Measurements from ENCODE around the gene TMEM237.
"Not testable (repeated sequence)": the region's sequence is repeated elsewhere in the genome, so short reads cannot be mapped to it uniquely, and the experiment has no call there.

The TMEM237 gene, protein sequence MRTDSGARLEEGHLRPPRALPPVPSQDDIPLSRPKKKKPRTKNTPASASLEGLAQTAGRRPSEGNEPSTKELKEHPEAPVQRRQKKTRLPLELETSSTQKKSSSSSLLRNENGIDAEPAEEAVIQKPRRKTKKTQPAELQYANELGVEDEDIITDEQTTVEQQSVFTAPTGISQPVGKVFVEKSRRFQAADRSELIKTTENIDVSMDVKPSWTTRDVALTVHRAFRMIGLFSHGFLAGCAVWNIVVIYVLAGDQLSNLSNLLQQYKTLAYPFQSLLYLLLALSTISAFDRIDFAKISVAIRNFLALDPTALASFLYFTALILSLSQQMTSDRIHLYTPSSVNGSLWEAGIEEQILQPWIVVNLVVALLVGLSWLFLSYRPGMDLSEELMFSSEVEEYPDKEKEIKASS

DNA sequence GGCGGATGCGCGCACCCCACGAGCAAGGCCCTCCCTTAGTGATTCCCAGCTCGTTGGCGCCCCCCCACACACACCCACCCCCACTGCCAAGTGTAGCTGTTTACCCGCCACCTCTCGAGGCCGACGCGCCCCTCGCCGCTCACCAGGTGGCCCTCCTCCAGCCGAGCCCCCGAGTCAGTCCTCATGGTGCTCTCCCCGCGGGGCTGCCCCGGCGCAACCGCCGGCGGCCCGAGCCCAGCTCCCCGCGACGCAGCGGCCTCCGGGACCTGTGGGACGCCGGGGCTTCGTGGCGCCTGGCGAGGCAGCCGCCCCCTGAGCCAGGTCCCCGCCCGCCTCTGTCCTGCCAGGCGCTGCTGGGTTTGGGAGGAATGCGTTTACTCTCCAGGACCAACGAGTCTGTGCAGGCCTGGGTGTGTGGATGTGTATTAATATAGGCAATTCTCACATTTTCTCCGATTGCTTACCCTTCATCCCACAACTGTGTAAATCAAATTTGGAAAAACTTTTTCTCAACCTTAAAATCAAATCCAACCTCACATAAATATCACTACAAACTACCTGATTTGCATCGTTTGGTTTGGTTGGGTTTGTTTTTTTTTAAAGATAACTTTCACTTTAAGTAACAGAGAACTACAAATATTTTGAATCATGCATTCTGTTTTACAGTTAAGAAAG, at the start of gene TMEM237:
Gene TMEM237, minus strand, starts transcription at position 288 of the 675 bp plus-strand sequence. Its CDS starts 103 bp downstream, at position 185.
- no peak for DNase-seq (ENCODE audit: low read depth)

DNA sequence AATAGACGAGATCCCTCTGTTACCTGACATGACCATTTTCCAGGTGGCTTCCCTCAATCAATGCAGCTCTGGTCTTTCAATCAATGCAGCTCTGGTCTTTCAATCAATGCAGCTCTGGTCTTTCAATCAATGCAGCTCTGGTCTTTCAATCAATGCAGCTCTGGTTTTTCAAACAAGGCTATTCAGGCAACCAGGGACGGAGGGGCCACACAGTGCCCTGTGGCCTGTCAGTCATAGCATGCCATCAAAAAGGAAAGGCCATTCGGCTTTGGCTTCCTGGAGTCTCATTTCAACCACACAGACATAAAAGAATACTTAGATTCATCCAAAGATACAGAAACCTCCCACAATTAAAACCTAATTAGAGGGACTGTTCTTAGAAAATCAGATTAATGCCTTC, 41.9 kb upstream of the TMEM237 start:
- no peak for DNase-seq (ENCODE audit: low read depth)

- no peak for DNase-seq (ENCODE audit: low read depth)
Observed at GRCh38 chr2:201680743-201681142, 37.4 kb upstream of the TMEM237 start.

- DNase-seq (ENCODE audit: low read depth), result no peak
Observed at GRCh38 chr2:201678401-201678800, 35.1 kb upstream of the TMEM237 start.

- DNase-seq (ENCODE audit: low read depth), result no peak
Observed at GRCh38 chr2:201675454-201675853, 32.2 kb upstream of the TMEM237 start.

GRCh38 chr2:201674794-201675193, 31.5 kb upstream of the TMEM237 start:
- DNase-seq (ENCODE audit: low read depth), result no peak

GRCh38 chr2:201674298-201674697, 31.0 kb upstream of the TMEM237 start:
- no peak for DNase-seq (ENCODE audit: low read depth)

- no peak for DNase-seq (ENCODE audit: low read depth)
Observed at GRCh38 chr2:201673546-201673945, 30.2 kb upstream of the TMEM237 start.

- DNase-seq (ENCODE audit: low read depth), result not testable (repeated sequence)
Observed at GRCh38 chr2:201671205-201671604, 27.9 kb upstream of the TMEM237 start.

GRCh38 chr2:201669865-201670264, 26.6 kb upstream of the TMEM237 start:
- DNase-seq (ENCODE audit: low read depth), result no peak

- DNase-seq (ENCODE audit: low read depth), result no peak
Observed at GRCh38 chr2:201668402-201668910, 25.2 kb upstream of the TMEM237 start.

DNA sequence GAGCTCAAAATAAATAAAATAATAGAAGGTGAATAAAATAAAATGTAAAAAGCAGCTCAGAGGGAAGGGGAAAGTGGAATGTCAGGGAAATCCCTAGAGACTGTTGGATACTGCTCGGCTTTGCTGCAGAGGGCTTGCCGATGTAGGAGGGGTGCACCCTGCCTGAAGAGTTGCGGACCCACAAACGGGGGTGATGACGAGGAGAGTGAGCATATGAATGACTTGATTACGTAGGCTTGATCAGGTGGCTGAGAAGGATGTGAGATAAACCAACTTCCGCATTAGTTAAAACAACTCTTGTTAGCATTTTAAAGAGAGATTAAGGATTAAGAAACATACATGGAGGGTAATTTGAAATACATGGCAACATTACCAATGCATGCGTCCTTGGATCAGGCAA, 21.0 kb upstream of the TMEM237 start:
- no peak for DNase-seq (ENCODE audit: low read depth)

DNA sequence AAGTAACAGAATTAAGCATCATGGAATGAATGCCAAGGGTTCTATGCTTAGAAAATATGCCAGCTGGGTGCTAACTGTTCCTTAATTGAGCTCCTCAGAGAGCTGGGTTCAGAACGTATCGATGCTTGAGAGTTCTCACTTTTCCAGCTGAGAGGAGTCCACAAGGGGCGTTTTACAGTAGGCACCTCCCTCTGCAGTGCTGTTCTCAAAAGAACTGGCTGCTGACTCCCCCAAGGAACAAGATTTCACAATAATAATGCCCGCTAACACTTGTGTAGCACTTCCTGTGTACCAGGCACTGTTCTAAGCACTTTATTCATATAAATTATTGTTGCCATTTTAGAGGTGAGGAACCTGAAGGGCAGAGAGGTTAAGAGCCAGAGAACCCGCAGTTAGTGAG, 18.1 kb upstream of the TMEM237 start:
- no peak for DNase-seq (ENCODE audit: low read depth)

DNA sequence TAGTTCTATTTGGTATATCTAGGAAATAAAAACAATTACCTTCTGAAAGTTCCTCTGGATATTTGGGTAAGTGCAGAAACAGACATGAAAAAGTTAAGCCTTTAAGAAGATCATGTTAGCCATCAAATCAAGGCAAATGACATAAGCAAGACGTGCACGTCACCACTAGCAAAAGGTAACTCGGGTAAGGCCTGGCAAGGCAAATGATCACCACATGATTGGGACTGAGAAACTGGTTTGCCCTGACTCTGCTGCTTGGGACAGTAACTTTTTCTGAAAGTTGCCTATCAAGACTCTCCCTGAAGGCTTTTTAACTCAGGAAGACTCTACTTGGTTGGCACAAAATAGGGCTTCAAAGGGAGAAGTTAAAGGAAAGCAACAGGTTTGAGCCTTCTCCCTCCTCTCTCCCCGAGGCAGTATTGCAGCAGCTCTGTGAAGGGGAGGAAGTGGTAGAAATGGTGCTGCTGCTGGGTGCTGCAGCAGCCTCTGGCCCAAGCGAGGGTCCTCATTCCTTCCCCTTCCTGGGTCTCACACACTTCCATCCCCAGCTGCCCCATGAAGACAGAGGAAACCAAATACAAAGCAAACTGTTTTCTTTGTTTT, 17.1 kb upstream of the TMEM237 start:
- no peak for DNase-seq (ENCODE audit: low read depth)

DNA sequence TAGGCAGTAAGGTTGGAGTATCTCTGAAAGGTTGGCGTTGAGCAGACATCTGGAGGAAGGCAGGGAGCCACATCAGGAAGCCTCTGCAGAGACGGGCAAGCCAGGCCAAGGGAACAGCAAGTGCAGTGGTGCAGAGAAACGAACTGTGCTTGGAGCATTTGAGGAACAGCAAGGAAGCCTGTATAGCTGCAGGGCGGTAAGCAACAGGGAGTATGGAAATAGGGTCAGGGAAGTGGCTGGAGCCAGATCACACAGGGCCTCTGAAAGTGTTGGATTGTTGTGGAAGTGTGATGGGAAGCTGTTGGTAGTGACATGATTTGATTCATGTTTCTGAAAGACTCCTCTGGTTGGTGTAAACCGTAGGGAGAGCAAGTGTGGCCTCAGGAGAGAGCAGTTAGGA, 13.4 kb upstream of the TMEM237 start:
- DNase-seq (ENCODE audit: low read depth), result no peak

- no peak for DNase-seq (ENCODE audit: low read depth)
Observed at GRCh38 chr2:201656102-201656501, 12.8 kb upstream of the TMEM237 start.

DNA sequence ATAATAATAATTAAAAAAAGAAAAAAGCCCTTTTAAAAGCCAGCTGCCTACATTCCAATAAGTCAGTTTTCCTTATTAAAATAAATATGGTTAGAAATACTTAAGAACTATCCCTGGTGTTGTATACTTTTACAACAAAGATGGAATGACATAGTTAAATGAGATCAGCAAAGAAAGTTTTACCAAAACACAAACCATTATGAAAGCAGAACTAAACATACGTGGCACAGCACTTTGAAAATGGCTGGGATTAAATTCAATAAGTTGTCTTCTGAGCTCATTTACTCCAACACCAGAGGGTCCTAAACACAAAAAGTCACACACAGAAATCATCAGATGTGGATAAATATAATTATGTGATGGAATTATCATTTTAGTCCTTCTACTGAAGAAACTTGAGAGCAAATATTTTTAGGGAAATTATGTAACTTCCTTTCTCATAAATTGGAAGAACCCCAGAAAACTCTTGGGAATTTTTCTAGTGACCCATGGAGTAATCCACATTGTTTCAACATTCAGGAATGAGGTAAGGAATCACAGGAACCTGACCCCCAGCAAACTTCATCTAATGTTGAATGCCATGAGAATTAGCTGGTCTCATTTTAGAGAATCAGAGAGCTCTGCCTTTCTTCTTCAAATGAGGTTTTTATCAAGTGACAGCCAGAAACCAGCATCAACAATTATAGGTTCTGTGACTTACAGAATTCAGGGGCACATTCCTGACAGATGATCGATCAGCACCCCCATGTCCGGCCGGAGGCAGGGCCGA, 11.5 kb upstream of the TMEM237 start:
- DNase-seq (ENCODE audit: low read depth), result no peak

- DNase-seq (ENCODE audit: low read depth), result no peak
Observed at GRCh38 chr2:201653221-201653620, 9.9 kb upstream of the TMEM237 start.

DNA sequence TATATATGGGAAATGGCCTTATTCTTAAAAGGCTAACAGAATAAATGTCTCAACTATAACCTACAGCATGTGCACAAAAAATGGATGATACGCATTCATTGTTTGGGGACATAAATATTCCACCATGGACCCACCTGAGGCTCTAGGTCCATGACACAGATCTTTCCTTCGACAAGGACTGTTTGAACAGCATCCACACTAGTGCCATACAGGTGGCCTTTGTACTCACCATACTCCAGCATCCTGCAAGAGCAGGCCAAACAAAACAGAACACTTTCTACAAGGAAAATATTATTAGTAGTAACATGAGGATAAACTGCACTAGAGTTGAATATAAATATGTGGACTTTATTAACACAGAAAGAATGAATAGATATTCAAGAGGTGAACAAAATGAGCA, 6.1 kb upstream of the TMEM237 start:
- no peak for DNase-seq (ENCODE audit: low read depth)

DNA sequence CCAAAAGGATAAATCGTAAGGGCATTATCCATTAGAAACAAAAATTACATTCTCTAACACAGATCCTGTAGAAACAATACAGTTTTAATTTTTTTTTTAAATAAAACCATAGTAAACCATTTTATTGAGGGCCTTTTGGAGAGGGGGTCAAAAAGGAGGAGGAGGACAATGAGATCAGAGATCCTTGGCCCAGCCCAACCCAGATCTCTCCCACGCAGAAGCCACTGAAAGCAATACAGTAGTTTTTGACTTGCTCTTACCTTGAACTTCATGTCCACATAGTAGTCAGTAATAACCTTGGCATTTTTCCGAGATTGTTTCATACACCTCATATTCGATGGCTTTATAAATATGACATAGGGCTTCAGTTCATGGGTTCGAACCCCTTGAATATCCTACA, 4.1 kb upstream of the TMEM237 start:
- DNase-seq (ENCODE audit: low read depth), result no peak

DNA sequence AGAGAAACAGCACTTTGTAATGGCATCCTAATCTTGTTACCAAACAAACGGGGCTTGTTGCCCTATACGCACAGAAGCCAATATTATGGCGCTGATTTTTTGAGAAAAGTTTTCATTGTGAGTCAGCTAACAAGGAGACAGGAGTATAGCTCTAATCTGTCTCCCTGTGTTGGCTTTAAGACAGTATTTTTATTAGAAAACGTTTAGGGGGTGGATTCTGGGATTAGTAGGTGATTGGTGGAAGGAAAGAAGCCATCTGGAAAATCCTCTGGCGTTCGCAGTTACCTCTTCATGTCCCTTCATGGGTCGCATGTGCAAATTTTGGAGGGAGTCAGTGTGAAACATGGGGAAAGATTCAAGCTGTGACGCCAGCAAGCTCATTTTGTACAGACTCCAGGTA, 698 bp upstream of the TMEM237 start:
- DNase-seq (ENCODE audit: low read depth), result no peak

DNA sequence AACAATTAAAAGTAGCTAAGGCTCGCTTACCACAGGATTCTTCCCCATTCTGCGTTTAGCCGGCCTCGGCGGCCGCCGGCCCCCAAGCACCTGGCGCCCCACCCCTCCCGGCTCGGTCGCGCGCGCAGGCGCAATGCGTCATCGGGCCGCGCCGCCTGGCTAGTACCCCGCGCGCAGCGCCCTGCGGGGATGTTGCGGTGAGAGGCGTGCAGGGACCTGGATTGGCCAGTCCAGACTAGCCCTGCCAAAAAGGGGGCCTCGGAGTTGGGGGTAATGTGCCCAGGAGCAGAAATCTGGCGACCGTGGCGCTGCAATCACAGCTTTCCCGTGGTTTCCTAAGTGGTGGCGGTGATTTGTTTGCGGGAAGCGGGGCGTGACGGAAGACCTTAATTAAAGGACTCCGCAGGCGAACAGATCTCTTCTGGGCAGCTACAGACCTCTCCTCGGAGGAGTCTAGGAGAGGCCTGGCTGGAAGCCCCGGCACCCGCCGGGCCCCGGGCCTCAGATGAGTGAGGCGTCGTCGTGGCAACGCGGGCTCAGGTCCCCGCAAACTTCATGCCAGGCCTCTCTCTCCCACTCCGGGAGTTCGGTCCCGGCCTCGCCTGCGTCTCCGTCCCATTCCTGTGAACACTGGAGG, 606 bp downstream of the TMEM237 start:
- DNase-seq (ENCODE audit: low read depth), result peak; percentile 36
